ENCODE measurements around the gene DYSF.

DYSF gene

GRCh38 chr2:71531522-71532047 lies 78.2 kb downstream of the DYSF start:
- DNase-seq = no peak

GRCh38 chr2:71532327-71532726 lies 79.0 kb downstream of the DYSF start:
- DNase-seq = no peak

- DNase-seq = no peak
Measured at GRCh38 chr2:71534201-71534600, 80.8 kb downstream of the DYSF start.

GRCh38 chr2:71534826-71535225 lies 81.5 kb downstream of the DYSF start:
- DNase-seq = no peak

GRCh38 chr2:71535526-71535925 lies 82.2 kb downstream of the DYSF start:
- no peak for DNase-seq

- no peak for DNase-seq
Measured at GRCh38 chr2:71536226-71536671, 82.9 kb downstream of the DYSF start.

- DNase-seq = no peak
Measured at GRCh38 chr2:71538241-71538640, 84.9 kb downstream of the DYSF start.

GRCh38 chr2:71538656-71539265 lies 85.4 kb downstream of the DYSF start:
- DNase-seq = no peak

GRCh38 chr2:71540818-71541217 lies 87.5 kb downstream of the DYSF start:
- no peak for DNase-seq

- no peak for DNase-seq
Measured at GRCh38 chr2:71544919-71545571, 91.7 kb downstream of the DYSF start.

- DNase-seq = peak; percentile 74
Measured at GRCh38 chr2:71545572-71546274, 92.4 kb downstream of the DYSF start.

- DNase-seq = no peak
Measured at GRCh38 chr2:71546275-71546638, 92.9 kb downstream of the DYSF start.

GRCh38 chr2:71546777-71547281 lies 93.5 kb downstream of the DYSF start:
- no peak for DNase-seq

GRCh38 chr2:71547616-71548285 lies 94.4 kb downstream of the DYSF start:
- no peak for DNase-seq

GRCh38 chr2:71548646-71549425 lies 95.5 kb downstream of the DYSF start:
- peak; percentile 58 for DNase-seq

- no peak for DNase-seq
Measured at GRCh38 chr2:71550801-71551630, 97.7 kb downstream of the DYSF start.

- DNase-seq = no peak
Measured at GRCh38 chr2:71551631-71551915, 98.2 kb downstream of the DYSF start.

- DNase-seq = no peak
Measured at GRCh38 chr2:71552356-71552755, 99.0 kb downstream of the DYSF start.

GRCh38 chr2:71552861-71553301 lies 99.5 kb downstream of the DYSF start:
- no peak for DNase-seq

GRCh38 chr2:71554028-71554705 lies 100.8 kb downstream of the DYSF start:
- DNase-seq = no peak

- no peak for DNase-seq
Measured at GRCh38 chr2:71554706-71555056, 101.3 kb downstream of the DYSF start.
